AG09319 (cell line): ENCODE data around the gene SLC15A3.

Source experiments
- DNase-seq: peaks from one replicate; pipeline ENCODE4 v3.0.0-alpha.2; 2010; ENCODE audit warnings: low read depth; ENCODE audit errors: extremely low read depth
- TF ChIP-seq, protein P1 (sequence below): IDR thresholded peaks from 2 replicates; pipeline ENCODE4 v1.5.1; 2011; ENCODE audit warnings: low read depth, mild to moderate bottlenecking, inconsistent platforms, low read length, moderate library complexity

Gene SLC15A3

DNA sequence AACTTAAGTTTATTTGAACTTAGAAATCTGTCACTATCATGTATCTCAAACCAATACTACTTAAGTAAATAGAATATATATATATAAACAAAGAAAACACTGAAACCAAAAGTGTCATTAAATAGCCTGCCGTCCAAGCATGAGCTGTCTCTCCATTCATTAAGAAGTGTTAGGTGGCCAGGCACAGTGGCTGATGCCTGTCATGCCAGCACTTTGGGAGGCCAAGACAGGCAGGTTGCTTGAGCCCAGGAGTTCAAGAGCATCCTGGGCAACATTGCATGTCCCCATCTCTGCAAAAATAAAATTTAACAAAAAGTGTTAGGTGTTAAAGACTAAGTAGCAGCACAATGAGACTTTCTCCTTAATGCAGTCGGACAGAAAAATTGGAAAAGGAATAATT is 33.5 kb upstream of the SLC15A3 start:
- DNase-seq: no peak

DNA sequence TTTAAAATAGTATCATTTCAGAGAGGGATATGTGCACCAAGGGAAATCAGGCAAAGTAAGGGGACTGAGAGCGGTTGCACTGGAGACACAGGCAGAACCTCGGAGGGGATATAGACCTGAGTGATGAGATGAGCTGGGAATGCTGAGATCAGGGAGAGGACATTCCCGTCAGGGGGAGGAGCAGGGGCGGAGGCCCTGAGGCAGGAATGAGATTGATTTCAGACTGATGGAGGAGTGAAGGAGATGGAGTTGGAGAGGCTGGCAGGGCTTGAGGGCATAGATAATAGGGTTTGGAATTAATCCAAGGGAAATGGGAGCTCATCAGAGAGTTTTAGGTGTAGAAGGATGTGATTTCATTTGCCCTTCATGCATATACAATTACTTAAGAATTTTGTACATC is 32.7 kb upstream of the SLC15A3 start:
- TF ChIP-seq, protein P1, sequence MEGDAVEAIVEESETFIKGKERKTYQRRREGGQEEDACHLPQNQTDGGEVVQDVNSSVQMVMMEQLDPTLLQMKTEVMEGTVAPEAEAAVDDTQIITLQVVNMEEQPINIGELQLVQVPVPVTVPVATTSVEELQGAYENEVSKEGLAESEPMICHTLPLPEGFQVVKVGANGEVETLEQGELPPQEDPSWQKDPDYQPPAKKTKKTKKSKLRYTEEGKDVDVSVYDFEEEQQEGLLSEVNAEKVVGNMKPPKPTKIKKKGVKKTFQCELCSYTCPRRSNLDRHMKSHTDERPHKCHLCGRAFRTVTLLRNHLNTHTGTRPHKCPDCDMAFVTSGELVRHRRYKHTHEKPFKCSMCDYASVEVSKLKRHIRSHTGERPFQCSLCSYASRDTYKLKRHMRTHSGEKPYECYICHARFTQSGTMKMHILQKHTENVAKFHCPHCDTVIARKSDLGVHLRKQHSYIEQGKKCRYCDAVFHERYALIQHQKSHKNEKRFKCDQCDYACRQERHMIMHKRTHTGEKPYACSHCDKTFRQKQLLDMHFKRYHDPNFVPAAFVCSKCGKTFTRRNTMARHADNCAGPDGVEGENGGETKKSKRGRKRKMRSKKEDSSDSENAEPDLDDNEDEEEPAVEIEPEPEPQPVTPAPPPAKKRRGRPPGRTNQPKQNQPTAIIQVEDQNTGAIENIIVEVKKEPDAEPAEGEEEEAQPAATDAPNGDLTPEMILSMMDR: no peak
- no peak for DNase-seq

More for the DNA sequence above, 33.5 kb upstream of the SLC15A3 start:
- TF ChIP-seq, protein P1: no peak

DNA sequence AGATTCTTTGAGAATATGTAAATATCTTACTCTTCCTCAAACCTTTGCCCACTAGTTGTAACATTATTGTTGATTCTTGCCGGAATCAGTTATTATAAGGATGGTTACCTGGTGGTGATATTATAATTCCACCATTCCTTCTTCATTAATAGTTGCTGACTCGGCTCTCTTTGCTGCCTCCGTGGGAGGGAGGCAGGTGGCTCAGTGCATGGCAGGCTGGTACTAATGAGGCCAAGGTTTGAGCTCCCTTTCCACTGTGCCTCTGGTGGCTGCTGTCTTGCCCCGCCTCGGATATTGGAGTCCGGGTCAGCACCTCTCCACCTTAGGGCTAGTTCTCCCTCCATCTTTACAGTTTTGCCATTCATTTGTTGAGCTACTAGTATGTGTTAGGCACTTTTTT is 32.2 kb upstream of the SLC15A3 start:
- DNase-seq: no peak
- TF ChIP-seq, protein P1: no peak

GRCh38 chr11:60982184-60982583 is 30.2 kb upstream of the SLC15A3 start:
- TF ChIP-seq, protein P1: no peak
- DNase-seq: no peak

- TF ChIP-seq, protein P1: no peak
- DNase-seq: no peak
Observed at GRCh38 chr11:60981515-60981914, 29.5 kb upstream of the SLC15A3 start.

- TF ChIP-seq, protein P1: no peak
- DNase-seq: no peak
Observed at GRCh38 chr11:60978546-60979380, 26.8 kb upstream of the SLC15A3 start.

- DNase-seq: no peak
- TF ChIP-seq, protein P1: no peak
Observed at GRCh38 chr11:60977836-60978235, 25.9 kb upstream of the SLC15A3 start.
